Heart left ventricle (tissue), 16 donors: Measurements from ENCODE around the gene EIPR1. TPM values are rescaled to one million over a fixed set of nuclear protein-coding genes. Genes with fewer than 3 reads are reported as not detected.
A peak's percentile ranks its signal among the peaks of the same experiment; 100 is the strongest.

ENCODE experiments used
- ATAC-seq, 4 donors: fragments of 200-7000 bp; cut with Tn5 transposase; one replicate each; pipeline ENCODE4 v1.9.1; 2020 to 2022; ENCODE audit warnings: moderate library complexity in 4 of 4, mild to moderate bottlenecking in 3 of 4, moderate number of reproducible peaks in 1 of 4
- DNase-seq, 5 donors: peaks; one replicate each; pipeline ENCODE4 v3.0.0-alpha.2; 2020
- H3K27ac ChIP-seq, 12 donors: fragments of 200-600 bp; sonication (generic) in 4 of 12; one replicate each; pipeline versions ENCODE4 v1.5.0 to v1.8.0; 2016 to 2022; ENCODE audit warnings: mild to moderate bottlenecking in 2 of 12
- H3K27me3 ChIP-seq, 9 donors: fragments of 200-600 bp; sonication (generic) in 2 of 9; one replicate each; pipeline versions ENCODE4 v1.5.1 to v1.8.0; 2016 to 2022; ENCODE audit warnings: mild to moderate bottlenecking in 3 of 9
- H3K36me3 ChIP-seq, 9 donors: fragments of 200-600 bp; sonication (generic) in 2 of 9; one replicate each; pipeline versions ENCODE4 v1.5.0 to v1.8.0; 2018 to 2022; ENCODE audit warnings: mild to moderate bottlenecking in 2 of 9
- H3K4me1 ChIP-seq, 12 donors: fragments of 200-600 bp; sonication (generic) in 4 of 12; one replicate each; pipeline versions ENCODE4 v1.5.0 to v1.8.0; 2016 to 2022; ENCODE audit warnings: mild to moderate bottlenecking in 3 of 12
- H3K4me3 ChIP-seq, 12 donors: fragments of 200-600 bp; sonication (generic) in 4 of 12; one replicate each; pipeline versions ENCODE4 v1.5.0 to v1.8.0; 2017 to 2022; ENCODE audit warnings: mild to moderate bottlenecking in 9 of 12, moderate library complexity in 4 of 12
- H3K9me3 ChIP-seq, 12 donors: fragments of 200-600 bp; sonication (generic) in 4 of 12; one replicate each; pipeline versions ENCODE4 v1.5.0 to v1.8.0; 2016 to 2022; ENCODE audit warnings: mild to moderate bottlenecking in 1 of 12
- CTCF ChIP-seq, 12 donors: fragments of 200-600 bp; sonication (generic) in 4 of 12; IDR thresholded peaks; one replicate each; pipeline versions ENCODE4 v1.5.0 to v1.8.0; 2018 to 2022; ENCODE audit warnings: antibody characterized with exemption in 12 of 12, mild to moderate bottlenecking in 5 of 12
- POLR2A ChIP-seq, 2 donors: fragments of 450-650 bp; IDR thresholded peaks; one replicate each; pipeline ENCODE4 v1.6.1; 2017; ENCODE audit warnings: antibody characterized with exemption in 2 of 2, mild to moderate bottlenecking in 2 of 2, moderate library complexity in 2 of 2
- WGBS, 4 donors: extraction: QIAGEN DNeasy Blood & Tissue Kit in 2 of 4; methylation state at CpG; one replicate each; pipeline versions ENCODE4 v1.1.5 to v1.1.7; 2013 to 2018; 5-methylcytosine and 5-hydroxymethylcytosine counted together
- intact Hi-C, 10 donors: fragments of 100-400 bp; cut with DNase I; formaldehyde crosslinking; loops; one replicate each; pipeline versions ENCODE4 v1.11.1 to v1.14.2; 2022
- polyA plus RNA-seq, 2 donors: library from polyadenylated mRNA; stranded (reverse); fragments of 200-250 nt; gene quantifications; one replicate each; pipeline ENCODE4 v1.2.3, GENCODE V29; 2013
- total RNA-seq, 9 donors: library from RNA; depleted of rRNA in 2 of 9; stranded (reverse); fragments of >200 nt in 2 of 9; fragmentation: NEBNext Ultra II Directional in 3 of 9; extraction: Animal tissue kit (Norgen Biotek cat#: 25700) in 3 of 9; gene quantifications; one replicate each; pipeline versions ENCODE4 v1.1.0 to v1.2.4, GENCODE V29; 2016 to 2023
- donor health status: ischemic (EF 13 %, LVEDD 7.1; RV severe dilation, severe dysfunction).
- donor health status: healthy with polysubstance abuse.
- donor health status: DM: no; HTN: yes; CAD: no.
- donor health status: DM: no; HTN: no; CAD: no.
- donor health status: ischemic (EF 25% LVEDD 6.9; RV normal size, moderate dysfunction).
- donor health status: ischemic (EF 25% LVEDD 5.7; RV mildly dilated, moderate dysfunction).
- donor health status: healthy.
- donor health status: DM: yes; HTN: yes; CAD: no.
- donor health status: ischemic (EF 35%, LVEDD 5.7; RV mildly dilated, moderate dysfunction).
- donor health status: nonischemic (EF 11% LVEDD 7.7; RV severe dilation, severe dysfunction).
- donor health status: DM: yes; HTN: yes; CAD: no.
- donor health status: PGD.
- donor health status: ischemic (EF 29% LVEDD 5.4; RV normal size, mild dysfunction).
- donor health status: nonischemic (EF 23%, LVEDD 6.1; RV moderate dilation, normal function).

EIPR1 gene
- total and polyA plus RNA-seq, 11 donors, result 7.9 to 26.1 (median 13.3) TPM

- no peaks in the 10 kb centered on the region for H3K36me3 ChIP-seq
- H3K27me3 ChIP-seq, result no peaks in the 10 kb centered on the region
- ATAC-seq (no peak), DNase-seq (no peak)
- H3K4me3 ChIP-seq, result no peak overlapping the region
- WGBS, 4 donors, result 88 to 94% (median 91%) methylated on average over 8 of the region's 8 CpGs
- no peak overlapping the region for H3K27ac ChIP-seq
- TF ChIP-seq POLR2A (IDR thresholded peaks at IDR 0.05), result no peak
- peaks cover 0 to 6% (median 0%) of the 10 kb centered on the region in 12 donors for H3K4me1 ChIP-seq
- intact Hi-C loops, result no loop called here
- no peaks in the 10 kb centered on the region for H3K9me3 ChIP-seq
These were observed 112.1 kb downstream of the EIPR1 start for GRCh38 chr2:3265471-3265870.

DNA sequence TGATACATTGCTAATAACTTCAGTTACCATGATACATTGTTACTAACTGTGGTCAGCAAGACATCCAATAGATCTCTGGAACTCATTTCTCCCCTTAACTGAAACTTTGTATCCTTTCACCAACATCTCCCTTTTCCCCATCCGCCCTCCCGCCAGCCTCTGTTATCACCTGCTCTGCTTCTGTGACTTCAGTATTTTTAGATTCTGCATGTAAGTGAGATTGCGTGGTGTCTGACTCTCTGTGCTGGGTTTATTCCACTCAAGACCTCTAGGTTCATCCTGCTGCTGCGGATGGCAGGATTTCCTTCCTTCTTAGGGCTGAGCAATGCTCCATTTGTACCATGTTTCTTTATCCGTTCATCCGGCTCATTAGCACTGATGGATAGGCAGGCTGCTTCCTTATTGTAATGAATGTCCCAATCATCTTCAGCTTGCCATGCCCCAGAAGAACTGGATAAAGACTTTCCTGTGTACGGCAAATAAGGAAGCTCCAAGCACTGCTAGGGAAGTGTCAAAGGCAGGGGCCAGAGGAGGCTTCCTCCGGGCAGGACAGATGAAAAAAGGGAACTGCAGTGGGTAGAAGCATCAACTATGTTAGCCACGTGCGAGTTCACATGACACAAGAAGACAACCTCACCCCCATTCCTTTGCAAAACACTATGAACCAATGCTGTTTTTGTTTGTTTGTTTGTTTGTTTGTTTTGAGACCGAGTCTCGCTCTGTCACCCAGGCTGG is 113.4 kb downstream of the EIPR1 start:
- ATAC-seq, result peak in 3 of 4 donors; percentile 47 to 67 (median 54)
- intact Hi-C loops, result no loop called here

GRCh38 chr2:3263487-3263886 is 114.1 kb downstream of the EIPR1 start:
- Histone ChIP-seq H3K4me1 (peaks cover 0 to 6% (median 0%) of the 10 kb centered on the region in 12 donors), H3K27ac (no peak overlapping the region), H3K36me3 (no peaks in the 10 kb centered on the region), H3K27me3 (no peaks in the 10 kb centered on the region), H3K9me3 (no peaks in the 10 kb centered on the region), H3K4me3 (no peak overlapping the region)
- no peak for TF ChIP-seq POLR2A (IDR thresholded peaks at IDR 0.05)
- no peak for TF ChIP-seq CTCF (IDR thresholded peaks at IDR 0.05)
- DNase-seq (no peak), ATAC-seq (no peak)
- WGBS, 4 donors, result 95 to 98% (median 97%) methylated on average over 9 to 16 of the region's 16 CpGs
- intact Hi-C loops, result no loop called here

More for the DNA sequence above, 113.4 kb downstream of the EIPR1 start:
- TF ChIP-seq POLR2A (IDR thresholded peaks at IDR 0.05) (no peak), CTCF (IDR thresholded peaks at IDR 0.05) (no peak)
- DNase-seq, result peak in 1 of 5 donors; percentile 43
- Histone ChIP-seq H3K27me3 (no peaks in the 10 kb centered on the region), H3K4me1 (peaks cover 0 to 6% (median 0%) of the 10 kb centered on the region in 12 donors), H3K4me3 (no peak overlapping the region), H3K36me3 (no peaks in the 10 kb centered on the region), H3K27ac (no peak overlapping the region), H3K9me3 (no peaks in the 10 kb centered on the region)
- WGBS, 4 donors, result 58 to 63% (median 59%) methylated on average over 12 of the region's 12 CpGs

DNA sequence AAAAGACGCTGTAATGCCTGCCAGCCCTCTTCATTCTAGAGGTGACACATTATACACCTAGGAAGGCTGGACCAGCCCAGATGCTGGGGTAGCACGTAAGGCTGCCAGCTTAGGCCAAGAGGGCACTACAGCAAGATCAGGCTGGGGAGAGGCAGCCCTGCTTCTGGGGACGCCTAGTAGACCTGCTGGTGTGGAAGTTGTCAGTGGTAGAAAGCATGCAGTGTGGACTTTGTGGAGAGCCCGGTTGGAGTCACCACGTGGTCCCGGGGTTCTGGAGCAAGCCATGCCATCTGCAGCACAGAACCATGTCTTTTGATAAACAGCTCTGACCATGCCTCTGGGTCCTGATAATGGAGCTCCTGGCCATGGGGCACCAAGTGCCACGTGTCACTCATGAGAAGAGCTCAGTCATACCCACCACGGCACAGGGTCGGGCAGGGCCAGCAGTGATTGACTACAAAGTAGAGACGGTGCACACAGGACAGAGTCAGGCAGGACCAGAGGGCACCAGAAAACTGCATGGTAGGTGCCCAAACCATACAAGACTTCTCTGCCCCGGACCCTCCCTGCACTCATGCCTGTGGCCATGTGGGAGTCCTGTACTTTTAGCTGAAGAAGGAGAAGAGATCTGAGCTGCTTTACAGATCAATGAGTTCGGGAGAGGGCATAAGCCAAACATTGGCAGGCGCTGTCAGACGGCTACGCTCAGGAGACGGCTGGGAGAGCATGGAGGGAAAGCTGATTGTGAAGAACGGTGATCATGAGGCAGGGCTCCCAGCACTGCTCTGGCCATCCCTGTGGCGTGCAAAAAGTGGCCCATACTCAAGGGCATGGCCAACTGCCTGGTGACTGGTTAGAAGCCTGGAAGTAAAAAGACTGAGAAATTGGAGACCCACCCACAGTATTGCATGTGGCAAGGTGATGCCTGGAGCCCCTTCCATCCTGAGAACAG is 114.9 kb downstream of the EIPR1 start:
- no peak for DNase-seq
- Histone ChIP-seq H3K4me3 (no peak overlapping the region), H3K4me1 (peaks cover 0 to 6% (median 0%) of the 10 kb centered on the region in 12 donors), H3K27me3 (no peaks in the 10 kb centered on the region), H3K9me3 (no peaks in the 10 kb centered on the region), H3K27ac (no peak overlapping the region), H3K36me3 (no peaks in the 10 kb centered on the region)
- TF ChIP-seq CTCF (IDR thresholded peaks at IDR 0.05) (no peak), POLR2A (IDR thresholded peaks at IDR 0.05) (no peak)
- ATAC-seq, result peak in 1 of 4 donors; percentile 17
- 91 to 99% (median 95%) methylated on average over 17 to 18 of the region's 18 CpGs for WGBS, 4 donors
- intact Hi-C loops, result no loop called here
